GM23338 (cell line): ENCODE data around the gene LAMB1. TPM values are rescaled to one million over a fixed set of nuclear protein-coding genes. Genes with fewer than 3 reads are reported as not detected.
A peak's percentile ranks its signal among the peaks of the same experiment; 100 is the strongest.

Experiments
- ATAC-seq: fragments of 200-7000 bp; cut with Tn5 transposase; 3 replicates; pipeline ENCODE4 v1.9.1; 2020
- DNase-seq: peaks from one replicate; pipeline ENCODE4 v3.0.0-alpha.2; 2015; ENCODE audit warnings: low spot score
- H2AFZ ChIP-seq: fragments of 200-600 bp; sonication (generic); 2 replicates; pipeline ENCODE4 v1.8.0; 2016; ENCODE audit warnings: antibody characterized with exemption, mild to moderate bottlenecking, moderate library complexity
- H3F3A ChIP-seq: fragments of 200-600 bp; sonication (generic); replicated peaks from 2 replicates; pipeline ENCODE4 v1.8.0; 2017; ENCODE audit warnings: antibody characterized with exemption, mixed run types, low read depth
- H3K27ac ChIP-seq: fragments of 200-600 bp; sonication (generic); 2 replicates; pipeline ENCODE4 v1.6.1; 2016; ENCODE audit warnings: low read depth
- H3K27me3 ChIP-seq: fragments of 200-600 bp; sonication (generic); 2 replicates; pipeline ENCODE4 v1.8.0; 2016; ENCODE audit warnings: mild to moderate bottlenecking, mixed run types, moderate library complexity; ENCODE audit not compliant: insufficient read depth
- H3K36me3 ChIP-seq: fragments of 200-600 bp; sonication (generic); 2 replicates; pipeline ENCODE4 v1.8.0; 2016; ENCODE audit warnings: mild to moderate bottlenecking; ENCODE audit not compliant: insufficient read depth
- H3K4me1 ChIP-seq: fragments of 200-600 bp; sonication (generic); 2 replicates; pipeline ENCODE4 v1.8.0; 2016; ENCODE audit warnings: mild to moderate bottlenecking, moderate library complexity; ENCODE audit not compliant: insufficient read depth
- H3K4me2 ChIP-seq: fragments of 200-600 bp; sonication (generic); 2 replicates; pipeline ENCODE4 v1.7.1; 2017; ENCODE audit warnings: mixed run types
- H3K4me3 ChIP-seq: fragments of 200-600 bp; sonication (generic); 2 replicates; pipeline ENCODE4 v1.6.1; 2016; ENCODE audit warnings: mixed run types
- H3K79me2 ChIP-seq: fragments of 200-600 bp; sonication (generic); replicated peaks from 2 replicates; pipeline ENCODE4 v1.8.0; 2017; ENCODE audit warnings: mild to moderate bottlenecking; ENCODE audit not compliant: insufficient read depth
- H3K9me2 ChIP-seq: fragments of 200-600 bp; sonication (generic); 2 replicates; pipeline ENCODE4 v1.8.0; 2017; ENCODE audit not compliant: insufficient read depth
- H4K20me1 ChIP-seq: fragments of 200-600 bp; sonication (generic); replicated peaks from 2 replicates; pipeline ENCODE4 v1.8.0; 2017; ENCODE audit warnings: mild to moderate bottlenecking; ENCODE audit not compliant: insufficient read depth
- H3K27ac Mint-ChIP-seq: 2 replicates; pipeline ENCODE4 v1.8.0; 2020; ENCODE audit warnings: inconsistent platforms, mild to moderate bottlenecking, moderate library complexity, mixed read lengths
- H3K27me3 Mint-ChIP-seq: 3 replicates; pipeline ENCODE4 v1.8.0; 2022; ENCODE audit warnings: low read depth, mild to moderate bottlenecking, moderate library complexity, mixed read lengths, inconsistent platforms; ENCODE audit not compliant: insufficient read depth, poor library complexity
- H3K36me3 Mint-ChIP-seq: 3 replicates; pipeline ENCODE4 v1.8.0; 2021; ENCODE audit warnings: low read depth, mild to moderate bottlenecking, inconsistent platforms, moderate library complexity, mixed read lengths
- H3K4me1 Mint-ChIP-seq: 3 replicates; pipeline ENCODE4 v1.8.0; 2020; ENCODE audit warnings: mild to moderate bottlenecking, inconsistent platforms, mixed read lengths
- H3K4me3 Mint-ChIP-seq: 3 replicates; pipeline ENCODE4 v1.8.0; 2021; ENCODE audit warnings: moderate library complexity, mild to moderate bottlenecking, inconsistent platforms, mixed read lengths
- H3K9me3 Mint-ChIP-seq: 3 replicates; pipeline ENCODE4 v1.8.0; 2020; ENCODE audit warnings: moderate library complexity, mild to moderate bottlenecking, inconsistent platforms, mixed read lengths
- CREB1 ChIP-seq: fragments of 250-450 bp; sonication (Bioruptor Pico); IDR thresholded peaks from 2 replicates; pipeline ENCODE4 v1.5.0; 2020; ENCODE audit warnings: low read depth, mild to moderate bottlenecking, moderate library complexity
- CTCF ChIP-seq, 2 experiments: fragments of 200-600 bp in 1 of 2; sonication (generic) in 1 of 2; conservative IDR thresholded peaks; 2 replicates each; pipeline versions ENCODE4 v1.5.1 to v1.6.1; 2016 to 2017; ENCODE audit warnings: antibody characterized with exemption in 2 of 2, low read depth in 2 of 2, mild to moderate bottlenecking in 2 of 2, moderate library complexity in 1 of 2
- ETS1 ChIP-seq: IDR thresholded peaks from 2 replicates; pipeline ENCODE4 v1.6.1; 2016; ENCODE audit warnings: antibody characterized with exemption
- EZH2 ChIP-seq: fragments of 200-600 bp; sonication (generic); IDR thresholded peaks from one replicate; pipeline ENCODE4 v1.8.0; 2017; ENCODE audit warnings: antibody characterized with exemption, mild to moderate bottlenecking, low read depth; ENCODE audit not compliant: unreplicated experiment
- EZH2phosphoT487 ChIP-seq: fragments of 200-600 bp; sonication (generic); IDR thresholded peaks from one replicate; pipeline ENCODE4 v1.8.1; 2018; ENCODE audit warnings: antibody characterized with exemption; ENCODE audit not compliant: unreplicated experiment
- JUNB ChIP-seq: IDR thresholded peaks from one replicate; pipeline ENCODE4 v1.6.1; 2016; ENCODE audit warnings: antibody characterized with exemption; ENCODE audit not compliant: unreplicated experiment
- NANOG ChIP-seq: IDR thresholded peaks from 2 replicates; pipeline ENCODE4 v1.6.1; 2016; ENCODE audit warnings: antibody characterized with exemption, borderline replicate concordance
- POLR2AphosphoS5 ChIP-seq: IDR thresholded peaks from 2 replicates; pipeline ENCODE4 v1.6.1; 2016; ENCODE audit warnings: antibody characterized with exemption, low read depth
- REST ChIP-seq: IDR thresholded peaks from one replicate; pipeline ENCODE4 v1.6.1; 2018; ENCODE audit warnings: antibody characterized with exemption; ENCODE audit not compliant: unreplicated experiment
- STAT1 ChIP-seq: IDR thresholded peaks from one replicate; pipeline ENCODE4 v1.6.1; 2016; ENCODE audit warnings: antibody characterized with exemption; ENCODE audit not compliant: unreplicated experiment
- ZNF114 ChIP-seq: fragments of 250-450 bp; sonication (Bioruptor Pico); IDR thresholded peaks from 2 replicates; pipeline ENCODE4 v1.5.0; 2020; ENCODE audit warnings: mild to moderate bottlenecking, moderate library complexity
- ZNF331 ChIP-seq: fragments of 250-450 bp; sonication (Bioruptor Pico); IDR thresholded peaks from 2 replicates; pipeline ENCODE4 v1.5.0; 2020; ENCODE audit warnings: low read depth, mild to moderate bottlenecking, moderate library complexity
- ZNF462 ChIP-seq: fragments of 250-450 bp; sonication (Bioruptor Pico); IDR thresholded peaks from 2 replicates; pipeline ENCODE4 v1.5.0; 2020; ENCODE audit warnings: mild to moderate bottlenecking, moderate library complexity
- polyA plus RNA-seq: library from polyadenylated mRNA; unstranded; fragments of >200 nt; fragmentation: Nextera tagmentation; extraction: Ambion mirVana; gene quantifications from 2 replicates; pipeline ENCODE4 v1.2.1, GENCODE V29; 2016
- total RNA-seq: library from RNA; depleted of rRNA; stranded (reverse); fragments of >200 nt; shearing (Covaris generic); gene quantifications from 2 replicates; pipeline ENCODE4 v1.2.3, GENCODE V29; 2014

LAMB1 gene
- total and polyA plus RNA-seq, 2 experiments from 2014 or later: 53.5 to 57.8 TPM

- no peaks in the 10 kb centered on the region; the same call in 1 of the 2 replicates for H3K36me3 ChIP-seq
- peaks cover 10% of the 10 kb centered on the region for H3K4me1 Mint-ChIP-seq
- no peak for ATAC-seq
- peak overlapping the region; percentile 95 for H2AFZ ChIP-seq
- no peak overlapping the region for H3K4me3 ChIP-seq
- peaks cover 8% of the 10 kb centered on the region; the same call in 1 of the 2 replicates for H3K4me1 ChIP-seq
- no peak overlapping the region for H3K27ac Mint-ChIP-seq
- H3K36me3 Mint-ChIP-seq: peaks cover 6% of the 10 kb centered on the region; the same call in 2 of the 3 replicates
- no peak overlapping the region for H3K4me3 Mint-ChIP-seq
- H3K9me3 Mint-ChIP-seq: peaks cover 5% of the 10 kb centered on the region; the same call in 1 of the 3 replicates
- H4K20me1 ChIP-seq: 0 out of 2 replicates have a peak, but pooled peaks cover 3% of the 10 kb centered on the region
- peaks cover 37% of the 10 kb centered on the region for H3K79me2 ChIP-seq
- no peak for DNase-seq
- H3K4me2 ChIP-seq: peak overlapping the region; percentile 85
- H3K27ac ChIP-seq: no peak overlapping the region
- peaks cover 4% of the 10 kb centered on the region for H3K27me3 Mint-ChIP-seq
- no peak for TF ChIP-seq ETS1
- TF ChIP-seq ZNF331 (CRISPR knock-in tag): no peak
- TF ChIP-seq CTCF (conservative IDR thresholded peaks at IDR 0.05; ENCODE audit: low read depth in 2 of 2): no peak
- no peak for TF ChIP-seq ZNF462 (CRISPR knock-in tag)
- no peak for TF ChIP-seq STAT1
- no peak for TF ChIP-seq REST
- no peak for TF ChIP-seq JUNB
- no peak for TF ChIP-seq CREB1 (CRISPR knock-in tag)
- no peak for TF ChIP-seq POLR2AphosphoS5
- no peak for TF ChIP-seq EZH2phosphoT487
- no peak for TF ChIP-seq EZH2
- no peak for TF ChIP-seq NANOG
- no peak for TF ChIP-seq ZNF114 (CRISPR knock-in tag)
- no peaks in the 10 kb centered on the region for H3F3A ChIP-seq
- H3K27me3 ChIP-seq: no peaks in the 10 kb centered on the region
- no peaks in the 10 kb centered on the region for H3K9me2 ChIP-seq
Observed at GRCh38 chr7:107889992-107890391, 113.0 kb downstream of the LAMB1 start.
